Osteocyte (in vitro differentiated cells): Measurements from ENCODE around the gene GPC1. TPM values are rescaled to one million over a fixed set of nuclear protein-coding genes. Genes with fewer than 3 reads are reported as not detected.

Experiments
- DNase-seq: peaks from one replicate; pipeline ENCODE4 v3.0.0; 2021; ENCODE audit warnings: mixed read lengths; ENCODE audit not compliant: unreplicated experiment; ENCODE audit errors: extremely low spot score
- H3K27ac Mint-ChIP-seq: one replicate; pipeline ENCODE4 v1.8.0; 2021; ENCODE audit warnings: mild to moderate bottlenecking, mixed read lengths; ENCODE audit not compliant: unreplicated experiment
- H3K27me3 Mint-ChIP-seq: one replicate; pipeline ENCODE4 v1.8.0; 2021; ENCODE audit warnings: mixed read lengths; ENCODE audit not compliant: unreplicated experiment
- H3K36me3 Mint-ChIP-seq: one replicate; pipeline ENCODE4 v1.8.0; 2021; ENCODE audit warnings: mixed read lengths; ENCODE audit not compliant: unreplicated experiment
- H3K4me1 Mint-ChIP-seq: one replicate; pipeline ENCODE4 v1.8.0; 2021; ENCODE audit warnings: mixed read lengths; ENCODE audit not compliant: unreplicated experiment
- H3K4me3 Mint-ChIP-seq: one replicate; pipeline ENCODE4 v1.8.0; 2021; ENCODE audit warnings: mild to moderate bottlenecking, moderate library complexity, mixed read lengths; ENCODE audit not compliant: unreplicated experiment
- H3K9me3 Mint-ChIP-seq: one replicate; pipeline ENCODE4 v1.8.0; 2021; ENCODE audit warnings: mixed read lengths; ENCODE audit not compliant: unreplicated experiment
- CTCF ChIP-seq: fragments of 200-600 bp; sonication (generic); IDR thresholded peaks from 2 replicates; pipeline ENCODE4 v1.5.0; 2021; ENCODE audit warnings: antibody characterized with exemption, mild to moderate bottlenecking, moderate library complexity
- total RNA-seq: library from RNA; stranded (reverse); gene quantifications from 2 replicates; pipeline ENCODE4 v1.2.1, GENCODE V29; 2021

The GPC1 gene
- total RNA-seq, 1 donor from 2014 or later, result 148 TPM

- Mint-ChIP-seq H3K36me3 (no peaks in the 10 kb centered on the region), H3K27me3 (no peaks in the 10 kb centered on the region), H3K9me3 (no peaks in the 10 kb centered on the region), H3K27ac (no peak overlapping the region), H3K4me1 (peaks cover 42% of the 10 kb centered on the region), H3K4me3 (no peak overlapping the region)
- TF ChIP-seq CTCF, result no peak
- no peak for DNase-seq
Observed at GRCh38 chr2:240397924-240398645, 37.4 kb upstream of the GPC1 start.

- Mint-ChIP-seq H3K4me3 (no peak overlapping the region), H3K36me3 (no peaks in the 10 kb centered on the region), H3K27ac (no peak overlapping the region), H3K9me3 (no peaks in the 10 kb centered on the region), H3K27me3 (no peaks in the 10 kb centered on the region), H3K4me1 (peaks cover 38% of the 10 kb centered on the region)
- TF ChIP-seq CTCF, result no peak
- peak; percentile 80 for DNase-seq
Observed at GRCh38 chr2:240398661-240399267, 36.7 kb upstream of the GPC1 start.

GRCh38 chr2:240399419-240400324 lies 35.8 kb upstream of the GPC1 start:
- no peaks in the 10 kb centered on the region for H3K27me3 Mint-ChIP-seq
- H3K9me3 Mint-ChIP-seq, result no peaks in the 10 kb centered on the region
- H3K27ac Mint-ChIP-seq, result no peak overlapping the region
- TF ChIP-seq CTCF, result no peak
- no peaks in the 10 kb centered on the region for H3K36me3 Mint-ChIP-seq
- no peak overlapping the region for H3K4me3 Mint-ChIP-seq
- peaks cover 32% of the 10 kb centered on the region for H3K4me1 Mint-ChIP-seq
- DNase-seq, result peak; percentile 75

GRCh38 chr2:240400371-240401161 lies 34.9 kb upstream of the GPC1 start:
- H3K4me3 Mint-ChIP-seq, result no peak overlapping the region
- H3K27ac Mint-ChIP-seq, result no peak overlapping the region
- no peaks in the 10 kb centered on the region for H3K9me3 Mint-ChIP-seq
- no peaks in the 10 kb centered on the region for H3K36me3 Mint-ChIP-seq
- no peaks in the 10 kb centered on the region for H3K27me3 Mint-ChIP-seq
- TF ChIP-seq CTCF, result no peak
- DNase-seq, result peak; percentile 83
- H3K4me1 Mint-ChIP-seq, result peaks cover 32% of the 10 kb centered on the region
